Neural progenitor cell (in vitro differentiated cells): ENCODE measurements around the gene DNAJC15. TPM values are rescaled to one million over a fixed set of nuclear protein-coding genes. Genes with fewer than 3 reads are reported as not detected.

ENCODE experiments used
- DNase-seq: peaks from one replicate; pipeline ENCODE4 v3.0.0-alpha.2; 2016; ENCODE audit warnings: low spot score
- H2AFZ ChIP-seq: fragments of 200-600 bp; sonication (generic); replicated peaks from 2 replicates; pipeline ENCODE4 v1.6.1; 2016; ENCODE audit warnings: antibody characterized with exemption
- H3F3A ChIP-seq: fragments of 200-600 bp; sonication (generic); 2 replicates; pipeline ENCODE4 v1.6.1; 2016; ENCODE audit warnings: antibody characterized with exemption, low read depth
- H3K27ac ChIP-seq: fragments of 200-600 bp; sonication (generic); 2 replicates; pipeline ENCODE4 v1.5.1; 2016; ENCODE audit warnings: mild to moderate bottlenecking
- H3K27me3 ChIP-seq: fragments of 200-600 bp; sonication (generic); 2 replicates; pipeline ENCODE4 v1.6.1; 2016; ENCODE audit warnings: mild to moderate bottlenecking, moderate library complexity
- H3K36me3 ChIP-seq: fragments of 200-600 bp; sonication (generic); 2 replicates; pipeline ENCODE4 v1.5.1; 2016
- H3K4me1 ChIP-seq: fragments of 200-600 bp; sonication (generic); 2 replicates; pipeline ENCODE4 v1.6.1; 2016; ENCODE audit warnings: mixed run types
- H3K4me2 ChIP-seq: fragments of 200-600 bp; sonication (generic); 2 replicates; pipeline ENCODE4 v1.6.1; 2016
- H3K4me3 ChIP-seq: fragments of 200-600 bp; sonication (generic); 2 replicates; pipeline ENCODE4 v1.5.1; 2016
- H3K79me2 ChIP-seq: fragments of 200-600 bp; sonication (generic); 2 replicates; pipeline ENCODE4 v1.6.1; 2016; ENCODE audit warnings: low read depth
- H3K9ac ChIP-seq: fragments of 200-600 bp; sonication (generic); 2 replicates; pipeline ENCODE4 v1.6.1; 2016
- H3K9me3 ChIP-seq: fragments of 200-600 bp; sonication (generic); 2 replicates; pipeline ENCODE4 v1.5.1; 2016; ENCODE audit warnings: low read depth
- H4K20me1 ChIP-seq: fragments of 200-600 bp; sonication (generic); 2 replicates; pipeline ENCODE4 v1.6.1; 2016; ENCODE audit warnings: low read depth
- H3K27ac Mint-ChIP-seq: 3 replicates; pipeline ENCODE4 v1.8.0; 2021; ENCODE audit warnings: mixed read lengths
- H3K27me3 Mint-ChIP-seq: 2 replicates; pipeline ENCODE4 v1.8.0; 2022; ENCODE audit warnings: low read depth, mild to moderate bottlenecking, inconsistent platforms, moderate library complexity, mixed read lengths; ENCODE audit not compliant: insufficient read depth
- H3K36me3 Mint-ChIP-seq: 3 replicates; pipeline ENCODE4 v1.8.0; 2021; ENCODE audit warnings: mixed read lengths
- H3K4me1 Mint-ChIP-seq: 3 replicates; pipeline ENCODE4 v1.8.0; 2021; ENCODE audit warnings: mixed read lengths
- H3K4me3 Mint-ChIP-seq: 3 replicates; pipeline ENCODE4 v1.8.0; 2021; ENCODE audit warnings: mild to moderate bottlenecking, moderate library complexity, mixed read lengths
- H3K9me3 Mint-ChIP-seq: 3 replicates; pipeline ENCODE4 v1.8.0; 2020; ENCODE audit warnings: mixed read lengths
- CTCF ChIP-seq: fragments of 200-600 bp; sonication (generic); IDR thresholded peaks from 2 replicates; pipeline ENCODE4 v1.5.1; 2017; ENCODE audit warnings: antibody characterized with exemption, mild to moderate bottlenecking
- EZH2 ChIP-seq: fragments of 200-600 bp; sonication (generic); IDR thresholded peaks from 2 replicates; pipeline ENCODE4 v1.6.1; 2017; ENCODE audit warnings: antibody characterized with exemption, mild to moderate bottlenecking, moderate library complexity
- EZH2phosphoT487 ChIP-seq: fragments of 200-600 bp; sonication (generic); IDR thresholded peaks from 2 replicates; pipeline ENCODE4 v1.6.1; 2017; ENCODE audit warnings: antibody characterized with exemption
- total RNA-seq: library from RNA; depleted of rRNA; stranded (reverse); fragments of >200 nt; gene quantifications from 2 replicates; pipeline ENCODE4 v1.2.3, GENCODE V29; 2015; ENCODE audit warnings: low replicate concordance

DNAJC15 gene
- total RNA-seq, 1 donor from 2014 or later = 3.2 TPM

GRCh38 chr13:42991898-42992763, 31.3 kb upstream of the DNAJC15 start, which contains the start of gene EPSTI1:
Gene EPSTI1, minus strand, starts transcription at chr13:42992241. Its CDS starts 76 bp downstream, at chr13:42992165.
- Histone ChIP-seq H3K4me2 (peak within 1 kb of the TSS; percentile 74), H3K9ac (no peak within 1 kb of the TSS)
- H3K36me3 Mint-ChIP-seq = no peaks in the 10 kb centered on the region

GRCh38 chr13:42992764-42993122, 30.6 kb upstream of the DNAJC15 start:
- Histone ChIP-seq H3K4me3 (no peak overlapping the region), H3K36me3 (no peaks in the 10 kb centered on the region), H3F3A (no peaks in the 10 kb centered on the region), H3K27me3 (peaks cover 28% of the 10 kb centered on the region), H3K9ac (no peak overlapping the region), H3K79me2 (no peaks in the 10 kb centered on the region), H3K9me3 (no peaks in the 10 kb centered on the region), H4K20me1 (no peaks in the 10 kb centered on the region), H2AFZ (no peak overlapping the region), H3K4me1 (peaks cover 15% of the 10 kb centered on the region), H3K4me2 (peak overlapping the region; percentile 74), H3K27ac (no peak overlapping the region)
- peaks cover 4% of the 10 kb centered on the region for H3K27me3 Mint-ChIP-seq
- TF ChIP-seq CTCF = no peak
- H3K27ac Mint-ChIP-seq = no peak overlapping the region
- H3K4me1 Mint-ChIP-seq = peaks cover 15% of the 10 kb centered on the region
- DNase-seq = no peak
- H3K4me3 Mint-ChIP-seq = peak overlapping the region; percentile 81
- no peaks in the 10 kb centered on the region for H3K36me3 Mint-ChIP-seq
- no peaks in the 10 kb centered on the region for H3K9me3 Mint-ChIP-seq

More at GRCh38 chr13:42991898-42992763, 31.3 kb upstream of the DNAJC15 start, which contains the start of gene EPSTI1:
- peak; percentile 68 for DNase-seq
- H2AFZ ChIP-seq = peak within 1 kb of the TSS; percentile 80
- H3K27ac ChIP-seq = no peak within 1 kb of the TSS
- Mint-ChIP-seq H3K27ac (no peak within 1 kb of the TSS), H3K4me3 (peak within 1 kb of the TSS; percentile 81), H3K4me1 (peaks cover 15% of the 10 kb centered on the region), H3K27me3 (peaks cover 4% of the 10 kb centered on the region), H3K9me3 (no peaks in the 10 kb centered on the region)
- TF ChIP-seq EZH2 (peak; percentile 57), EZH2phosphoT487 (peak; percentile 39), CTCF (no peak)
- H3K27me3 ChIP-seq = peaks cover 28% of the 10 kb centered on the region
- H3K79me2 ChIP-seq = no peaks in the 10 kb centered on the region
- H3K4me3 ChIP-seq = peak within 1 kb of the TSS; percentile 39
- no peaks in the 10 kb centered on the region for H3K9me3 ChIP-seq
- H3F3A ChIP-seq = no peaks in the 10 kb centered on the region
- peaks cover 15% of the 10 kb centered on the region for H3K4me1 ChIP-seq
- H3K36me3 ChIP-seq = no peaks in the 10 kb centered on the region
- no peaks in the 10 kb centered on the region for H4K20me1 ChIP-seq

- Histone ChIP-seq H3K9ac (no peak overlapping the region), H3K79me2 (no peaks in the 10 kb centered on the region), H3K4me1 (peaks cover 15% of the 10 kb centered on the region), H3K4me3 (no peak overlapping the region), H3K4me2 (no peak overlapping the region), H3F3A (no peaks in the 10 kb centered on the region), H3K27ac (no peak overlapping the region), H4K20me1 (no peaks in the 10 kb centered on the region), H3K27me3 (peaks cover 28% of the 10 kb centered on the region), H3K36me3 (no peaks in the 10 kb centered on the region), H2AFZ (no peak overlapping the region), H3K9me3 (no peaks in the 10 kb centered on the region)
- H3K4me1 Mint-ChIP-seq = peaks cover 15% of the 10 kb centered on the region
- DNase-seq = no peak
- TF ChIP-seq EZH2 = no peak
- TF ChIP-seq EZH2phosphoT487 = no peak
- TF ChIP-seq CTCF = no peak
- no peaks in the 10 kb centered on the region for H3K36me3 Mint-ChIP-seq
- no peak overlapping the region for H3K27ac Mint-ChIP-seq
- peaks cover 6% of the 10 kb centered on the region for H3K27me3 Mint-ChIP-seq
- no peaks in the 10 kb centered on the region for H3K9me3 Mint-ChIP-seq
- H3K4me3 Mint-ChIP-seq = no peak overlapping the region
These were observed 28.5 kb upstream of the DNAJC15 start for GRCh38 chr13:42994878-42995277.
